ENCODE data around the gene GSG1L. TPM values are rescaled to one million over a fixed set of nuclear protein-coding genes. Genes with fewer than 3 reads are reported as not detected.

GSG1L gene
- total RNA-seq, 1 experiment from 2014 or later, result not detected

GRCh38 chr16:28101533-28101890 is 38.0 kb upstream of the GSG1L start:
- H3K4me3 ChIP-seq, result no peak overlapping the region
- H3K9me3 ChIP-seq (ENCODE audit: insufficient read depth, low read depth), result no peaks in the 10 kb centered on the region
- H3K9me2 ChIP-seq (ENCODE audit: insufficient read depth), result no peaks in the 10 kb centered on the region
- H3K79me2 ChIP-seq (ENCODE audit: low read depth), result no peaks in the 10 kb centered on the region
- ChIA-PET CTCF (no interaction called here), POLR2A (ENCODE audit: unreplicated experiment) (no interaction called here)
- no peak overlapping the region for H3K27ac ChIP-seq
- BruUV-seq (replicated peaks), result no TSS peak
- no peak for DNase-seq
- H3K4me2 ChIP-seq, result no peak overlapping the region
- H3K27me3 ChIP-seq (ENCODE audit: insufficient read depth, low read depth), result no peaks in the 10 kb centered on the region
- no peak for TF ChIP-seq CTCF (conservative IDR thresholded peaks at IDR 0.05)
- TF ChIP-seq EZH2 (IDR thresholded peaks at IDR 0.05; ENCODE audit: low read depth), result no peak
- H2AFZ ChIP-seq, result no peak overlapping the region
- peaks cover 46% of the 10 kb centered on the region; the same call in 1 of the 2 replicates for H3K36me3 ChIP-seq (ENCODE audit: low read depth)
- no peaks in the 10 kb centered on the region; the same call in 1 of the 2 replicates for H4K20me1 ChIP-seq (ENCODE audit: insufficient read depth)
- peaks cover 2% of the 10 kb centered on the region for H3K4me1 ChIP-seq (replicated peaks; ENCODE audit: insufficient read depth)
- H3F3A ChIP-seq (ENCODE audit: insufficient read depth, low read depth), result peaks cover 6% of the 10 kb centered on the region; the same call in 1 of the 2 replicates
- intact Hi-C loops (cut with micrococcal nuclease; ENCODE audit: unreplicated experiment), result no loop called here

GRCh38 chr16:28100810-28101532 is 37.5 kb upstream of the GSG1L start:
- Histone ChIP-seq H3K4me3 (no peak overlapping the region), H3K9me2 (ENCODE audit: insufficient read depth) (no peaks in the 10 kb centered on the region), H3F3A (ENCODE audit: insufficient read depth, low read depth) (0 out of 2 replicates have a peak, but pooled peaks cover 6% of the 10 kb centered on the region), H3K27me3 (ENCODE audit: insufficient read depth, low read depth) (no peaks in the 10 kb centered on the region), H3K36me3 (ENCODE audit: low read depth) (peaks cover 41% of the 10 kb centered on the region; the same call in 1 of the 2 replicates), H3K9me3 (ENCODE audit: insufficient read depth, low read depth) (no peaks in the 10 kb centered on the region), H3K4me2 (no peak overlapping the region), H3K79me2 (ENCODE audit: low read depth) (no peaks in the 10 kb centered on the region), H3K27ac (no peak overlapping the region), H2AFZ (no peak overlapping the region), H4K20me1 (ENCODE audit: insufficient read depth) (no peaks in the 10 kb centered on the region; the same call in 1 of the 2 replicates), H3K4me1 (replicated peaks; ENCODE audit: insufficient read depth) (no peaks in the 10 kb centered on the region)
- no TSS peak for BruUV-seq (replicated peaks)
- intact Hi-C loops (cut with micrococcal nuclease; ENCODE audit: unreplicated experiment), result no loop called here
- CTCF ChIA-PET, result no interaction called here
- POLR2A ChIA-PET (ENCODE audit: unreplicated experiment), result no interaction called here
- TF ChIP-seq CTCF (conservative IDR thresholded peaks at IDR 0.05) (no peak), EZH2 (IDR thresholded peaks at IDR 0.05; ENCODE audit: low read depth) (no peak)
- DNase-seq, result no peak

GRCh38 chr16:28098959-28099945 is 35.7 kb upstream of the GSG1L start:
- H3K36me3 ChIP-seq (ENCODE audit: low read depth), result peaks cover 31% of the 10 kb centered on the region; the same call in 1 of the 2 replicates

More at GRCh38 chr16:28098959-28099945, 35.7 kb upstream of the GSG1L start:
- no TSS peak for BruUV-seq (replicated peaks)
- TF ChIP-seq EZH2 (IDR thresholded peaks at IDR 0.05; ENCODE audit: low read depth) (no peak), CTCF (conservative IDR thresholded peaks at IDR 0.05) (no peak)
- Histone ChIP-seq H4K20me1 (ENCODE audit: insufficient read depth) (no peaks in the 10 kb centered on the region; the same call in 1 of the 2 replicates), H3K79me2 (ENCODE audit: low read depth) (no peaks in the 10 kb centered on the region), H3K9me3 (ENCODE audit: insufficient read depth, low read depth) (no peaks in the 10 kb centered on the region), H3F3A (ENCODE audit: insufficient read depth, low read depth) (peaks cover 14% of the 10 kb centered on the region), H2AFZ (no peak overlapping the region), H3K4me3 (no peak overlapping the region), H3K9me2 (ENCODE audit: insufficient read depth) (no peaks in the 10 kb centered on the region), H3K4me1 (replicated peaks; ENCODE audit: insufficient read depth) (no peaks in the 10 kb centered on the region), H3K27ac (no peak overlapping the region), H3K4me2 (no peak overlapping the region), H3K27me3 (ENCODE audit: insufficient read depth, low read depth) (no peaks in the 10 kb centered on the region)
- no peak for DNase-seq
- CTCF ChIA-PET, result no interaction called here
- intact Hi-C loops (cut with micrococcal nuclease; ENCODE audit: unreplicated experiment), result no loop called here
- POLR2A ChIA-PET (ENCODE audit: unreplicated experiment), result no interaction called here

Measured in PC-9 (cell line).